RWPE1 (cell line): ENCODE data around the gene FRMPD1.

Source experiments
- CTCF ChIA-PET: fragments of 350-600 bp; sonication (Branson Sonifier 250); formaldehyde crosslinking; extraction: SDS; loops from one replicate; lab custom pipeline; 2021; lab: Yijun Ruan, JAX
- POLR2A ChIA-PET: fragments of 400-600 bp; formaldehyde crosslinking; extraction: SDS; loops from one replicate; lab custom pipeline; 2020; ENCODE audit warnings: antibody characterized with exemption; ENCODE audit not compliant: low non-redundant PET; lab: Yijun Ruan, JAX
- DNase-seq: peaks from one replicate; pipeline ENCODE4 v3.0.0; 2012; ENCODE audit warnings: low spot score
- H3K27ac ChIP-seq: fragments of 450-650 bp; 2 replicates; pipeline ENCODE4 v1.5.1; 2017
- CTCF ChIP-seq: fragments of 450-650 bp; conservative IDR thresholded peaks from 2 replicates; pipeline ENCODE4 v1.5.1; 2017; ENCODE audit warnings: low read depth, mild to moderate bottlenecking

The FRMPD1 gene

GRCh38 chr9:37769306-37769705, 118.6 kb downstream of the FRMPD1 start:
- ChIA-PET CTCF (interaction anchor here (0.7 kb wide), 1 partner anchor 18 kb away, joined by 4 read pairs; no protein-coding TSS in a partner anchor), POLR2A (no interaction called here)
- DNase-seq = no peak
- H3K27ac ChIP-seq = no peak overlapping the region
- TF ChIP-seq CTCF = no peak

- no peak for DNase-seq
- POLR2A ChIA-PET = no interaction called here
- no peak for TF ChIP-seq CTCF
- CTCF ChIA-PET = interaction anchor here (1.4 kb wide), 1 partner anchor 14 kb away, joined by 6 read pairs; no protein-coding TSS in a partner anchor
- H3K27ac ChIP-seq = no peak overlapping the region
These were observed 119.2 kb downstream of the FRMPD1 start for GRCh38 chr9:37769995-37770394.

GRCh38 chr9:37775216-37775919, 124.6 kb downstream of the FRMPD1 start:
- DNase-seq = no peak
- TF ChIP-seq CTCF = no peak
- H3K27ac ChIP-seq = no peak overlapping the region
- POLR2A ChIA-PET = no interaction called here
- CTCF ChIA-PET = interaction anchor here (0.6 kb wide), 1 partner anchor 171 kb away, joined by 5 read pairs; no protein-coding TSS in a partner anchor

- ChIA-PET CTCF (no interaction called here), POLR2A (no interaction called here)
- no peak for TF ChIP-seq CTCF
- DNase-seq = peak; percentile 31
- H3K27ac ChIP-seq = no peak overlapping the region
These were observed 125.6 kb downstream of the FRMPD1 start for GRCh38 chr9:37776328-37776727.

- ChIA-PET POLR2A (no interaction called here), CTCF (interaction anchor here (0.7 kb wide), 1 partner anchor 167 kb away, joined by 5 read pairs; no protein-coding TSS in a partner anchor)
- no peak for TF ChIP-seq CTCF
- DNase-seq = no peak
- H3K27ac ChIP-seq = peak overlapping the region; percentile 59
These were observed 127.8 kb downstream of the FRMPD1 start for GRCh38 chr9:37778534-37778933.

GRCh38 chr9:37784291-37784615, 133.5 kb downstream of the FRMPD1 start:
- peak; percentile 22 for DNase-seq
- ChIA-PET CTCF (interaction anchor here (0.5 to 1.2 kb wide), 2 partner anchors 13 to 1365 kb away, joined by 4 to 6 read pairs; no protein-coding TSS in a partner anchor), POLR2A (interaction anchor here (0.9 kb wide), 1 partner anchor 13 kb away, joined by 3 read pairs; no protein-coding TSS in a partner anchor)
- no peak for TF ChIP-seq CTCF
- peak overlapping the region; percentile 80 for H3K27ac ChIP-seq
